BLaER1 (cell line): Measurements from ENCODE around the gene NOVA2.

Experiments
- H3K27ac ChIP-seq: shearing (Covaris generic); formaldehyde crosslinking; 2 replicates; pipeline ENCODE4 v1.8.1; 2022
- H3K27me3 ChIP-seq: shearing (Covaris generic); formaldehyde crosslinking; 2 replicates; pipeline ENCODE4 v1.8.1; 2022
- H3K36me3 ChIP-seq: shearing (Covaris generic); formaldehyde crosslinking; 2 replicates; pipeline ENCODE4 v1.8.1; 2022
- H3K4me1 ChIP-seq: shearing (Covaris generic); formaldehyde crosslinking; 2 replicates; pipeline ENCODE4 v1.8.1; 2022
- H3K4me2 ChIP-seq: shearing (Covaris generic); formaldehyde crosslinking; 2 replicates; pipeline ENCODE4 v1.8.1; 2022
- H3K4me3 ChIP-seq: shearing (Covaris generic); formaldehyde crosslinking; 2 replicates; pipeline ENCODE4 v1.8.1; 2022
- H3K9ac ChIP-seq: shearing (Covaris generic); formaldehyde crosslinking; 2 replicates; pipeline ENCODE4 v1.8.1; 2022
- H3K9me3 ChIP-seq: shearing (Covaris generic); formaldehyde crosslinking; 2 replicates; pipeline ENCODE4 v1.8.1; 2022
- H4K20me1 ChIP-seq: shearing (Covaris generic); formaldehyde crosslinking; 2 replicates; pipeline ENCODE4 v1.8.1; 2022
- Cebpa-rat ChIP-seq: shearing (Covaris generic); IDR thresholded peaks from 2 replicates; pipeline ENCODE4 v1.8.1; 2022

NOVA2 gene

GRCh38 chr19:45967246-45967645 is 6.4 kb downstream of the NOVA2 start:
- H3K4me3 ChIP-seq = no peak overlapping the region
- no peak for TF ChIP-seq Cebpa-rat

GRCh38 chr19:45962021-45962420 is 11.6 kb downstream of the NOVA2 start:
- Histone ChIP-seq H3K36me3 (peaks cover 8% of the 10 kb centered on the region; the same call in 1 of the 2 replicates), H3K9ac (no peak overlapping the region), H3K4me2 (peak overlapping the region; percentile 62), H3K4me3 (no peak overlapping the region), H4K20me1 (no peaks in the 10 kb centered on the region), H3K9me3 (peaks cover 8% of the 10 kb centered on the region; the same call in 1 of the 2 replicates), H3K4me1 (peaks cover 78% of the 10 kb centered on the region), H3K27ac (no peak overlapping the region), H3K27me3 (no peaks in the 10 kb centered on the region)
- TF ChIP-seq Cebpa-rat = no peak

More at GRCh38 chr19:45967246-45967645, 6.4 kb downstream of the NOVA2 start:
- Histone ChIP-seq H3K4me1 (peaks cover 53% of the 10 kb centered on the region), H3K36me3 (no peaks in the 10 kb centered on the region), H3K4me2 (no peak overlapping the region), H3K27me3 (no peaks in the 10 kb centered on the region), H4K20me1 (no peaks in the 10 kb centered on the region), H3K27ac (no peak overlapping the region), H3K9ac (no peak overlapping the region), H3K9me3 (peaks cover 8% of the 10 kb centered on the region; the same call in 1 of the 2 replicates)

GRCh38 chr19:45960595-45961235 is 12.9 kb downstream of the NOVA2 start:
- no peaks in the 10 kb centered on the region for H3K27me3 ChIP-seq
- peaks cover 8% of the 10 kb centered on the region; the same call in 1 of the 2 replicates for H3K36me3 ChIP-seq
- H3K9ac ChIP-seq = no peak overlapping the region
- no peak overlapping the region for H3K27ac ChIP-seq
- H3K4me1 ChIP-seq = peaks cover 90% of the 10 kb centered on the region
- H3K4me3 ChIP-seq = no peak overlapping the region
- no peaks in the 10 kb centered on the region for H4K20me1 ChIP-seq
- H3K4me2 ChIP-seq = peak overlapping the region; percentile 68
- peaks cover 8% of the 10 kb centered on the region; the same call in 1 of the 2 replicates for H3K9me3 ChIP-seq
- no peak for TF ChIP-seq Cebpa-rat

- H3K9ac ChIP-seq = no peak overlapping the region
- H4K20me1 ChIP-seq = no peaks in the 10 kb centered on the region
- H3K4me2 ChIP-seq = peak overlapping the region; percentile 68
- no peaks in the 10 kb centered on the region for H3K27me3 ChIP-seq
- H3K4me3 ChIP-seq = no peak overlapping the region
- TF ChIP-seq Cebpa-rat = no peak
- peaks cover 96% of the 10 kb centered on the region for H3K4me1 ChIP-seq
- no peak overlapping the region for H3K27ac ChIP-seq
- peaks cover 8% of the 10 kb centered on the region; the same call in 1 of the 2 replicates for H3K36me3 ChIP-seq
- peaks cover 8% of the 10 kb centered on the region; the same call in 1 of the 2 replicates for H3K9me3 ChIP-seq
These were observed 14.1 kb downstream of the NOVA2 start for GRCh38 chr19:45959517-45960025.

DNA sequence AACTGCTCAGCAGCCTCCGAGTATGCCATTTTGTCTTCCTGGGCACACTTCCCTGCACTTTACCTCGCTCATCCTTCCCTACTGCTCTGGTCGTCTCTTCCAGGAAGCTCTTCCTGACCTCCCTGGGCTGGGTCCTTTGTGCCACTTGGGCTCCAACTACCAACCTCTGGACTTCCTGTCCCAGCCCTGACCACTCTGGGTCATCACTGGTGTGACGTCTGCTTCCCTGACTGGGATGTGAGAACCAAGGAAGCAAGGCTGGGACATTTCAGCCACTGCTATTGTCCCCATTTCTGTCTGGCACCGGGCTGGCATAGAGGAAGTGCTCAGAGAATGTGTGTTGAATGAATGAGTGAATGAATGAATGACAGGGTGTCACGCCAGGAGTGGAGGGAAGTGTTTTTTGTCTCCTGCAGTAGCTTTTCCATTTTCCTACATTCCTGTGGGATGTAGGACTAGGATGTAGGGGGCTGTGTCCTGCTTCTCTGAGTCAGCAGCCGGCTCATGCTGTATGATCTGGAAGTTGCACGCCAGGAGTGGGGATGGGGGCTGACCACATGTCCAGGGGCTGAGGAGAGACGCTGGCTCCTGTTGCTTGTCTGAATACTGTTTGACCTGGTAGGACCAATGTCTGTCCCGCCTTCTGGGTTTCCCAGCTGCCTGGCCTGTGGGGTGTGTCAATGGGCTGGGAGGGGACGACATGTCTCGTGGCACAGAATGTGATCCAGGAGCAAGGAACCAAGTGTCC is 14.7 kb downstream of the NOVA2 start:
- peaks cover 8% of the 10 kb centered on the region; the same call in 1 of the 2 replicates for H3K9me3 ChIP-seq
- TF ChIP-seq Cebpa-rat = no peak
- H3K27me3 ChIP-seq = no peaks in the 10 kb centered on the region
- no peak overlapping the region; the same call in 1 of the 2 replicates for H3K27ac ChIP-seq
- H3K36me3 ChIP-seq = peaks cover 10% of the 10 kb centered on the region; the same call in 1 of the 2 replicates
- H3K4me1 ChIP-seq = peaks cover 96% of the 10 kb centered on the region
- H3K4me3 ChIP-seq = no peak overlapping the region
- no peaks in the 10 kb centered on the region for H4K20me1 ChIP-seq
- H3K9ac ChIP-seq = no peak overlapping the region
- H3K4me2 ChIP-seq = peak overlapping the region; percentile 22

DNA sequence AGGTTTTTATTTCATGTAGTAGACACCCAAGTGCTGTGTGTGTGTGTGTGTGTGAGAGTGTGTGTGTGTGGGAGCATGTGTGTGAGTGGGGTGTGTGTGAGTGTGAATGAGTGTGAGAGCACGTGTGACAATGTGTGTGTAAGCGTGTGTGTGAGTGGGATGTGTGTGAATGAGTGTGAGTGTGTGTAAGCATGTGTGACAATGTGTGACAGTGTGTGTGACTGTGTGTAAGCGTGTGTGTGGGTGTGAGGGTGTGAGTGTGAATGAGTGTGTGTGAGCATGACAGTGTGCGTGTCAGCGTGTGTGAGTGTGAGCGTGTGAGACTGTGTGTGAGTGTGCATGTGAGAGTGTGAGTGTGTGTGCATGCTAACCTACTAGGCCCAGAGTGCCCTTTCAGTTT is 15.3 kb downstream of the NOVA2 start:
- Histone ChIP-seq H3K27ac (no peak overlapping the region; the same call in 1 of the 2 replicates), H3K27me3 (no peaks in the 10 kb centered on the region), H4K20me1 (no peaks in the 10 kb centered on the region), H3K4me2 (no peak overlapping the region), H3K4me3 (no peak overlapping the region), H3K9me3 (peaks cover 5% of the 10 kb centered on the region; the same call in 1 of the 2 replicates), H3K4me1 (peaks cover 96% of the 10 kb centered on the region), H3K36me3 (peaks cover 15% of the 10 kb centered on the region; the same call in 1 of the 2 replicates), H3K9ac (no peak overlapping the region)
- no peak for TF ChIP-seq Cebpa-rat

DNA sequence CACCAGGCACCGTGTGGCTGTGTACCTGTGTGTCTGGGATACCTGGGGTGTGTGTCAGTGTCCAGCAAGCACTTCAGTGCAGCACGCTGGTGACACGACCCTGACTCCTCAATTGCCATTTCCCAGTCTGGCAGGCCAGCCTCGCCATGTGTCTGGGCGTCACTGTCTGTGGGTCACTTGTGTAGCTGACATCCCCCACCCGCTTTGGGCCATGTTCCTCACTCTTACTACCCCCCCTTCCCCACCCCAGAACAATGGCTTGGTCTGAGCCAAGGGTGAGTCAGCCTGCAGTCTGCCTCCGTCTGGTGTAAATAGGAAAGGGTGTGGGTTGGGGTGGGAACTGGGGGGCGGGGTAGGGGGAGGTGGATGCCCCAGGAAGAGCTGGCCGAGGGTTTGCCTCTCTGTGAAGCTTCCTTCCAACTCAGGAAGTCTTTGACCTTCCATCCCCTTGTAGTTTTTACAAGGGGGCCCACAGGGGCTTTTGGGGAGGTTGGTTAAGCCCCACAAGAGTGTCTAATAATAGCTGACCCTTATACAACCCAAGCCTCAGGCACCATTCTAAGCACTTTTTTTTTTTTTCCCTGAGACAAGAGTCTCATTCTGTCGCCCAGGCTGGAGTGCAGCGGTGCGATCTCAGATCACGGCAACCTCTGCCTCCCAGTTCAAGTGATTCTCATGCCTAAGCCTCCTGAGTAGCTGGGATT is 17.6 kb downstream of the NOVA2 start:
- Histone ChIP-seq H3K36me3 (peaks cover 26% of the 10 kb centered on the region; the same call in 1 of the 2 replicates), H3K9me3 (no peaks in the 10 kb centered on the region), H3K27me3 (no peaks in the 10 kb centered on the region), H4K20me1 (no peaks in the 10 kb centered on the region), H3K4me2 (peak overlapping the region; percentile 53), H3K4me1 (peaks cover 83% of the 10 kb centered on the region), H3K9ac (no peak overlapping the region), H3K27ac (0 out of 2 replicates have a peak overlapping the region, but pooled peaks have one; percentile 35), H3K4me3 (no peak overlapping the region)
- no peak for TF ChIP-seq Cebpa-rat

GRCh38 chr19:45954156-45954555 is 19.5 kb downstream of the NOVA2 start:
- peaks cover 26% of the 10 kb centered on the region; the same call in 1 of the 2 replicates for H3K36me3 ChIP-seq
- H3K4me1 ChIP-seq = peaks cover 64% of the 10 kb centered on the region
- H3K27me3 ChIP-seq = no peaks in the 10 kb centered on the region
- no peak overlapping the region for H3K4me3 ChIP-seq
- no peak overlapping the region for H3K27ac ChIP-seq
- no peak for TF ChIP-seq Cebpa-rat
- H3K4me2 ChIP-seq = peak overlapping the region; percentile 53
- H3K9ac ChIP-seq = no peak overlapping the region
- H4K20me1 ChIP-seq = no peaks in the 10 kb centered on the region
- H3K9me3 ChIP-seq = no peaks in the 10 kb centered on the region

DNA sequence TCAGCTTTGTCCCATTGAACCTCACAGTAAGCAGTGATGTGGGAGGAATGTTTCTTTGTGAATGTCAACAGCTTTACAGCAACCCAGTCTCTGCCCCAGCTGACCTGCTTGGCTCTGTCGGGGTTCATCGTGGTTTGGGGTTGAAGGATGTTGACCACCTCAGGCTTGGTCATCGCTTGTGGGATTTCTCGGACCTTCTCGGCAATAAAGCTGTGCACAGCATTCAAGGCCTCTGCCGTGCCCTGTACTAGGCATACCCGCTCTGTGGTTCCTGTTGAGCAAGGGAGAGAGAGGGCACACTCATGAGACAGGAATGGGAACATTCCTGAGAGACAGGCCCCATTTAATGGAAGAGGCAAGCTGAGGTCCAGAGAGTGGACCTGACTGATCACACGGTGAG is 20.0 kb downstream of the NOVA2 start:
- H3K9ac ChIP-seq = no peak overlapping the region
- no peaks in the 10 kb centered on the region for H3K27me3 ChIP-seq
- H3K4me3 ChIP-seq = no peak overlapping the region
- H3K4me2 ChIP-seq = peak overlapping the region; percentile 53
- H3K9me3 ChIP-seq = no peaks in the 10 kb centered on the region
- TF ChIP-seq Cebpa-rat = no peak
- H3K27ac ChIP-seq = no peak overlapping the region
- peaks cover 59% of the 10 kb centered on the region for H3K4me1 ChIP-seq
- H3K36me3 ChIP-seq = peaks cover 21% of the 10 kb centered on the region; the same call in 1 of the 2 replicates
- H4K20me1 ChIP-seq = no peaks in the 10 kb centered on the region
